IMR-90 (cell line): ENCODE measurements around the gene AMD1. TPM values are rescaled to one million over a fixed set of nuclear protein-coding genes. Genes with fewer than 3 reads are reported as not detected.

Experiments
- ATAC-seq: fragments of 200-7000 bp; cut with Tn5 transposase; 2 replicates; pipeline ENCODE4 v1.9.1; 2020; ENCODE audit warnings: low read depth, mild to moderate bottlenecking, moderate library complexity
- BruUV-seq: library from RNA; stranded (reverse); fragments of 400-500 nt; replicated peaks from 2 replicates; lab custom pipeline; 2021; lab: Mats Ljungman, UMichigan
- CTCF ChIA-PET: fragments of 300-600 bp; formaldehyde crosslinking; extraction: SDS; loops from one replicate; lab custom pipeline; 2021; ENCODE audit warnings: antibody characterized with exemption; lab: Yijun Ruan, JAX
- POLR2A ChIA-PET: fragments of 300-600 bp; sonication (Branson Sonifier 250); formaldehyde crosslinking; loops from one replicate; lab custom pipeline; 2022; ENCODE audit warnings: antibody characterized with exemption; ENCODE audit not compliant: unreplicated experiment; lab: Charles Lee
- DNase-seq: peaks from one replicate; pipeline ENCODE4 v3.0.0; 2013
- H2AFZ ChIP-seq: replicated peaks from 2 replicates; pipeline ENCODE3; 2013; ENCODE audit warnings: low read length, mild to moderate bottlenecking; ENCODE audit not compliant: poor library complexity
- H2AK5ac ChIP-seq: 2 replicates; pipeline ENCODE4 v1.6.1; 2013; ENCODE audit warnings: low read depth, low read length, inconsistent platforms
- H2AK9ac ChIP-seq: replicated peaks from 2 replicates; pipeline ENCODE3; 2013; ENCODE audit warnings: mild to moderate bottlenecking, low read depth, low read length, moderate library complexity; ENCODE audit not compliant: poor library complexity
- H2BK120ac ChIP-seq: 2 replicates; pipeline ENCODE4 v1.6.1; 2013; ENCODE audit warnings: low read depth, low read length, inconsistent platforms
- H2BK15ac ChIP-seq: 3 replicates; pipeline ENCODE4 v1.6.1; 2013; ENCODE audit warnings: low read depth, low read length, inconsistent platforms
- H2BK20ac ChIP-seq: 2 replicates; pipeline ENCODE4 v1.6.1; 2013; ENCODE audit warnings: low read depth, mild to moderate bottlenecking, inconsistent platforms, low read length, moderate library complexity
- H2BK5ac ChIP-seq: 2 replicates; pipeline ENCODE4 v1.6.1; 2013; ENCODE audit warnings: mild to moderate bottlenecking, low read depth, low read length, inconsistent platforms; ENCODE audit not compliant: poor library complexity, severe bottlenecking
- H3K14ac ChIP-seq: replicated peaks from 2 replicates; pipeline ENCODE4 v1.6.1; 2013; ENCODE audit warnings: low read depth, low read length, inconsistent platforms
- H3K18ac ChIP-seq: 2 replicates; pipeline ENCODE4 v1.6.1; 2013; ENCODE audit warnings: low read depth, low read length, control low read depth
- H3K23ac ChIP-seq: 2 replicates; pipeline ENCODE4 v1.6.1; 2013; ENCODE audit warnings: low read depth, low read length, inconsistent platforms
- H3K27ac ChIP-seq: 2 replicates; pipeline ENCODE4 v1.5.1; 2013; ENCODE audit warnings: mild to moderate bottlenecking, control low read depth, low read length; ENCODE audit not compliant: insufficient read depth
- H3K27me3 ChIP-seq: 2 replicates; pipeline ENCODE4 v1.6.1; 2013; ENCODE audit warnings: low read length; ENCODE audit not compliant: control insufficient read depth, insufficient read depth
- H3K36me3 ChIP-seq: 2 replicates; pipeline ENCODE4 v1.6.1; 2013; ENCODE audit warnings: low read length, mixed read lengths; ENCODE audit not compliant: control insufficient read depth, insufficient read depth
- H3K4ac ChIP-seq: 2 replicates; pipeline ENCODE4 v1.6.1; 2013; ENCODE audit warnings: low read depth, low read length, inconsistent platforms
- H3K4me1 ChIP-seq: 2 replicates; pipeline ENCODE4 v1.6.1; 2013; ENCODE audit warnings: low read length, mixed read lengths; ENCODE audit not compliant: control insufficient read depth, insufficient read depth
- H3K4me2 ChIP-seq: 2 replicates; pipeline ENCODE4 v1.6.1; 2013; ENCODE audit warnings: low read depth, mild to moderate bottlenecking, control low read depth, low read length, moderate library complexity
- H3K4me3 ChIP-seq: 2 replicates; pipeline ENCODE4 v1.5.1; 2013; ENCODE audit warnings: low read depth, mild to moderate bottlenecking, control low read depth, low read length, moderate library complexity; ENCODE audit not compliant: insufficient read depth
- H3K56ac ChIP-seq: 2 replicates; pipeline ENCODE4 v1.6.1; 2013; ENCODE audit warnings: low read length, inconsistent platforms; ENCODE audit not compliant: insufficient read depth; ENCODE audit errors: extremely low read depth
- H3K79me1 ChIP-seq, 2 experiments: 2 replicates each; pipeline ENCODE4 v1.6.1; 2013; ENCODE audit warnings: low read length in 2 of 2, inconsistent platforms in 1 of 2, low read depth in 1 of 2
- H3K9ac ChIP-seq: 2 replicates; pipeline ENCODE4 v1.6.1; 2013; ENCODE audit warnings: low read depth, low read length, control low read depth
- H3K9me1 ChIP-seq: 2 replicates; pipeline ENCODE4 v1.6.1; 2013; ENCODE audit warnings: low read length, inconsistent platforms; ENCODE audit not compliant: insufficient read depth
- H3K9me3 ChIP-seq: 2 replicates; pipeline ENCODE4 v1.6.1; 2013; ENCODE audit warnings: low read length; ENCODE audit not compliant: control insufficient read depth, insufficient read depth
- H4K20me1 ChIP-seq: 2 replicates; pipeline ENCODE4 v1.6.1; 2013; ENCODE audit warnings: low read length, inconsistent platforms; ENCODE audit not compliant: insufficient read depth
- H4K5ac ChIP-seq: 2 replicates; pipeline ENCODE4 v1.6.1; 2013; ENCODE audit warnings: mild to moderate bottlenecking, low read depth, low read length, control low read depth
- H4K8ac ChIP-seq, 2 experiments: 2 replicates each; pipeline ENCODE4 v1.6.1; 2013; ENCODE audit warnings: low read depth in 2 of 2, low read length in 2 of 2, control low read depth in 1 of 2, inconsistent platforms in 1 of 2
- H4K91ac ChIP-seq: 2 replicates; pipeline ENCODE4 v1.6.1; 2013; ENCODE audit warnings: low read depth, low read length, inconsistent platforms; ENCODE audit not compliant: insufficient read depth
- CEBPB ChIP-seq: IDR thresholded peaks from 2 replicates; pipeline ENCODE4 v1.6.1; 2012; ENCODE audit warnings: low read depth, low read length, improper control_type of control experiment
- CHD1 ChIP-seq: IDR thresholded peaks from 2 replicates; pipeline ENCODE4 v1.6.1; 2012; ENCODE audit warnings: low read depth, low read length, improper control_type of control experiment
- CTCF ChIP-seq: conservative IDR thresholded peaks from 2 replicates; pipeline ENCODE4 v1.5.1; 2012; ENCODE audit warnings: mild to moderate bottlenecking, low read depth, low read length, improper control_type of control experiment
- MAZ ChIP-seq: IDR thresholded peaks from 2 replicates; pipeline ENCODE4 v1.6.1; 2012; ENCODE audit warnings: low read depth, mild to moderate bottlenecking, low read length, improper control_type of control experiment, moderate library complexity, borderline replicate concordance
- MXI1 ChIP-seq: IDR thresholded peaks from 2 replicates; pipeline ENCODE4 v1.6.1; 2012; ENCODE audit warnings: low read depth, mild to moderate bottlenecking, low read length, moderate library complexity, borderline replicate concordance
- NFE2L2 ChIP-seq: fragments of 150-350 bp; IDR thresholded peaks from 2 replicates; pipeline ENCODE4 v1.6.1; 2016; ENCODE audit warnings: low read depth, mild to moderate bottlenecking, low read length
- POLR2A ChIP-seq: IDR thresholded peaks from 2 replicates; pipeline ENCODE4 v1.6.1; 2012; ENCODE audit warnings: mild to moderate bottlenecking, low read depth, low read length
- RAD21 ChIP-seq: IDR thresholded peaks from 2 replicates; pipeline ENCODE4 v1.6.1; 2012; ENCODE audit warnings: low read length, improper control_type of control experiment
- RCOR1 ChIP-seq: IDR thresholded peaks from 2 replicates; pipeline ENCODE4 v1.6.1; 2012; ENCODE audit warnings: mild to moderate bottlenecking, low read length, improper control_type of control experiment; ENCODE audit not compliant: insufficient replicate concordance
- RFX5 ChIP-seq: IDR thresholded peaks from 2 replicates; pipeline ENCODE4 v1.8.0; 2012; ENCODE audit warnings: low read depth, mild to moderate bottlenecking, low read length, moderate library complexity
- SMC3 ChIP-seq: fragments of 150-350 bp; IDR thresholded peaks from 2 replicates; pipeline ENCODE4 v1.6.1; 2016; ENCODE audit warnings: low read depth, mild to moderate bottlenecking, antibody characterized with exemption, low read length, moderate library complexity
- WGBS, 2 experiments: methylation state at CpG; one replicate each; pipeline versions ENCODE4 v1.1.5 to v1.1.7; 2013; ENCODE audit warnings: missing lambda C conversion rate in 2 of 2; ENCODE audit not compliant: insufficient read length in 1 of 2; ENCODE audit errors: extremely low coverage in 2 of 2; 5-methylcytosine and 5-hydroxymethylcytosine counted together
- dilution Hi-C: fragments of 300-500 bp; cut with HindIII; formaldehyde crosslinking; loops from one replicate; pipeline ENCODE4 v1.14.3; 2018; ENCODE audit warnings: low sequenced_read_pairs; ENCODE audit not compliant: unreplicated experiment
- in situ Hi-C: fragments of 300-500 bp; cut with MboI; formaldehyde crosslinking; loops from 3 replicates; pipeline ENCODE4 v1.14.3; 2019; ENCODE audit warnings: low sequenced_read_pairs, inconsistent platforms, mixed read lengths
- intact Hi-C: fragments of 100-400 bp; cut with micrococcal nuclease; formaldehyde crosslinking; loops from 2 replicates; pipeline ENCODE4 v1.10.0; 2022
- polyA plus RNA-seq, 3 experiments: library from polyadenylated mRNA; depleted of rRNA; stranded (reverse); fragments of >200 nt; gene quantifications; 2 replicates each; pipeline ENCODE4 v1.2.3, GENCODE V29; 2012; ENCODE audit warnings: low replicate concordance in 1 of 3
- total RNA-seq: library from RNA; depleted of rRNA; stranded (reverse); fragments of >200 nt; gene quantifications from 2 replicates; pipeline ENCODE4 v1.2.3, GENCODE V29; 2012
- TF ChIP-seq, protein P1 (sequence below): fragments of 150-350 bp; IDR thresholded peaks from 2 replicates; pipeline ENCODE4 v1.6.1; 2016; ENCODE audit warnings: low read depth, mild to moderate bottlenecking, low read length, moderate library complexity, borderline replicate concordance

Gene AMD1
- total and polyA plus RNA-seq, 2 of the 4 experiments (the other 2 are of a cell fraction), result 32.2 to 65.8 TPM

DNA sequence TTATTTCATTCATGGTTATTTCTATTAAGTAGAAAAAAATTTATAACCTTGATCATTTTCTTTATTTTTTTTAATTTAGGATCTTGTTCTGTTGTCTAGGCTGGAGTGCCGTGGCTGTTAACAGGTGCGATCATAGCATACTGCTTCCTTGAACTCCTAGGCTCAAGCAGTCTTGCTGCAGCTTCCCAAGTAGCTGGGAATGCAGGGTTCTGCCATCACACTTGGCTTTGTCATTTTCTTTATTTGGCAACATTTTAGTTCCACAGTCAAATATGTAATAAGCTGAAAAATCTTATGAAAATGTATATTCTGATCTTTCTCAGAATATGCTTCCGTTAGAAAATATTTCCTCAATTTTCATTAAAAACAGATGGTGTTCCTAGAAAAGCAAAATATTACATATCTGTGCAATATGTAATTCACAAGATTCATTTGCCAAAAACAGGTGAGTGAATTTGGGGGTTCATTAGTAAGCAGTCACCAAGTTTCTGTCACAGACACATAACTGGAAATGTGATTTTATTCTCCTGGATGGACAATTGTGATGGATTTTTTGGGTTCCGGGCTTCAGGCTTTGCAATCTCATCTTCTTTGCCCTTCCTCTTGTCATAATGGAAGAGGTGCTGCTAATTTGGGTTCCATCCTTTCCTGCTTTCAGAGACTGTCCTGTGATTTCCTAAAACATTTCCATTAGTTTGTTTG lies 21.5 kb downstream of the AMD1 start:
- ChIA-PET POLR2A (no interaction called here), CTCF (no interaction called here)
- H3K14ac ChIP-seq, result no peak overlapping the region
- no peaks in the 10 kb centered on the region for H3K9me3 ChIP-seq
- no peak overlapping the region for H3K56ac ChIP-seq
- H3K4me3 ChIP-seq, result no peak overlapping the region
- H4K5ac ChIP-seq, result no peak overlapping the region
- H3K36me3 ChIP-seq, result peaks cover 31% of the 10 kb centered on the region
- H2BK20ac ChIP-seq, result no peak overlapping the region
- no peak for DNase-seq
- dilution Hi-C loops, result no loop called here
- H3K4ac ChIP-seq, result no peak overlapping the region
- no peak overlapping the region for H4K8ac ChIP-seq
- H4K91ac ChIP-seq, result no peak overlapping the region
- no peak overlapping the region for H2BK120ac ChIP-seq
- no peak overlapping the region for H3K23ac ChIP-seq
- H2AK5ac ChIP-seq, result no peak overlapping the region
- no peak for ATAC-seq
- no peak overlapping the region for H3K27ac ChIP-seq
- H3K9ac ChIP-seq, result no peak overlapping the region
- H3K9me1 ChIP-seq, result peaks cover 5% of the 10 kb centered on the region
- no peaks in the 10 kb centered on the region for H3K4me1 ChIP-seq
- no CpG with 5 or more reads among the region's 4 CpGs for WGBS, 2 experiments
- H3K4me2 ChIP-seq, result no peak overlapping the region
- in situ Hi-C loops, result no loop called here
- no peak overlapping the region for H3K18ac ChIP-seq
- no TSS peak for BruUV-seq
- peaks cover 6% of the 10 kb centered on the region; the same call in 1 of the 2 replicates for H4K20me1 ChIP-seq
- H3K79me1 ChIP-seq, result peaks cover 27 to 31% of the 10 kb centered on the region in 2 experiments
- H2AK9ac ChIP-seq, result no peak overlapping the region
- intact Hi-C loops, result no loop called here
- no peaks in the 10 kb centered on the region for H3K27me3 ChIP-seq
- TF ChIP-seq CTCF (no peak), MXI1 (no peak), RFX5 (no peak), MAZ (no peak), CEBPB (no peak), SMC3 (no peak), NFE2L2 (no peak), RAD21 (no peak), CHD1 (no peak), POLR2A (no peak), RCOR1 (no peak)
- TF ChIP-seq, protein P1, sequence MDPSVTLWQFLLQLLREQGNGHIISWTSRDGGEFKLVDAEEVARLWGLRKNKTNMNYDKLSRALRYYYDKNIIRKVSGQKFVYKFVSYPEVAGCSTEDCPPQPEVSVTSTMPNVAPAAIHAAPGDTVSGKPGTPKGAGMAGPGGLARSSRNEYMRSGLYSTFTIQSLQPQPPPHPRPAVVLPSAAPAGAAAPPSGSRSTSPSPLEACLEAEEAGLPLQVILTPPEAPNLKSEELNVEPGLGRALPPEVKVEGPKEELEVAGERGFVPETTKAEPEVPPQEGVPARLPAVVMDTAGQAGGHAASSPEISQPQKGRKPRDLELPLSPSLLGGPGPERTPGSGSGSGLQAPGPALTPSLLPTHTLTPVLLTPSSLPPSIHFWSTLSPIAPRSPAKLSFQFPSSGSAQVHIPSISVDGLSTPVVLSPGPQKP, result no peak
- H2AFZ ChIP-seq, result no peak overlapping the region
- no peak overlapping the region for H2BK5ac ChIP-seq
- no peak overlapping the region for H2BK15ac ChIP-seq
